ENCODE results near the gene ADCK1. TPM values are rescaled to one million over a fixed set of nuclear protein-coding genes. Genes with fewer than 3 reads are reported as not detected.

Gene ADCK1, protein sequence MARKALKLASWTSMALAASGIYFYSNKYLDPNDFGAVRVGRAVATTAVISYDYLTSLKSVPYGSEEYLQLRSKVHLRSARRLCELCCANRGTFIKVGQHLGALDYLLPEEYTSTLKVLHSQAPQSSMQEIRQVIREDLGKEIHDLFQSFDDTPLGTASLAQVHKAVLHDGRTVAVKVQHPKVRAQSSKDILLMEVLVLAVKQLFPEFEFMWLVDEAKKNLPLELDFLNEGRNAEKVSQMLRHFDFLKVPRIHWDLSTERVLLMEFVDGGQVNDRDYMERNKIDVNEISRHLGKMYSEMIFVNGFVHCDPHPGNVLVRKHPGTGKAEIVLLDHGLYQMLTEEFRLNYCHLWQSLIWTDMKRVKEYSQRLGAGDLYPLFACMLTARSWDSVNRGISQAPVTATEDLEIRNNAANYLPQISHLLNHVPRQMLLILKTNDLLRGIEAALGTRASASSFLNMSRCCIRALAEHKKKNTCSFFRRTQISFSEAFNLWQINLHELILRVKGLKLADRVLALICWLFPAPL
- 5.9 and 6.2 TPM in 2 replicates for total RNA-seq

DNA sequence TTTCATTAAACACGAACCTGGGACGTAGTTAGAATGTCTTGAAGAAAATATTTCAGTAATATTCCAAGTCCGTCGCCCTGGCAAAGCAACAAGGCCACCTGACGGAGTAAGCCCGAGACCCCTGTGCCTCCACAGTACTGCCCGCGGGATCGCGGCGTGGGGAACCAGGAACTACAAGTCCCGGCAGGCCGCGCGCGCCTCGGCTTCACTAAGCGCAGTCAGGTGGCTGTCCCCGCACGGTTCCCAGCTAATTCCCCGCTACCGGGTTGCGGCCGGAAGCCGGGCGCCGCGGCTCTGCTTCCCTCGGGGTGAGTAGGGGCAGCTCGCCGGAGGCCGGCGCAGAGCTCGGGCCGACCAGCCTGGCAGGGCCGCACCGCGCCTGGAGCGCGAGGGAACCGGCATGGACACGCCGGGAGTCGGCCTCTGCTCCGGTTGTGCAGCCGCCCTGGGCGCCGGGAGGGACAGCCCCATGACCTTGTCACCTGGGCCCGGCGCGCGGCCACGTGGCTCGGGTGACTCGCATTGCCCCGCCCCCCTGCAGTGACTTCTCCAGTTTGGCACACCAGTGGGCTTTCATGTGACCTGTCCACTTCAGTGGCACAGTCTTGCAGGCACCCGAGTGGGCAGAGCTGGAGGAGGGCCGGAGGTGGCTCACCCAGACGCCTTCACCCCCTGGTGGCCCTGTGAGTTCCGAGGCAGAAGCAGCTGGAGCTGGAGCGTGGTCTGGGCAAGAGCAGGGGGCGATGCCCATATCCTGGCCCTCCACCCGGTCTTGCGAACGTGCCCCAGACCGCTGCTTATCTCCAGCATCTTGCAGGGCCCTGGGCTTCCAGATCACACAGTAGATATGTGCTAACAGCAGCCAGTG is at the start of gene ADCK1:
Gene ADCK1, plus strand, starts transcription at position 247 of the 868 bp plus-strand sequence. CDS start 18,870 bp downstream, outside the sequence.

DNA sequence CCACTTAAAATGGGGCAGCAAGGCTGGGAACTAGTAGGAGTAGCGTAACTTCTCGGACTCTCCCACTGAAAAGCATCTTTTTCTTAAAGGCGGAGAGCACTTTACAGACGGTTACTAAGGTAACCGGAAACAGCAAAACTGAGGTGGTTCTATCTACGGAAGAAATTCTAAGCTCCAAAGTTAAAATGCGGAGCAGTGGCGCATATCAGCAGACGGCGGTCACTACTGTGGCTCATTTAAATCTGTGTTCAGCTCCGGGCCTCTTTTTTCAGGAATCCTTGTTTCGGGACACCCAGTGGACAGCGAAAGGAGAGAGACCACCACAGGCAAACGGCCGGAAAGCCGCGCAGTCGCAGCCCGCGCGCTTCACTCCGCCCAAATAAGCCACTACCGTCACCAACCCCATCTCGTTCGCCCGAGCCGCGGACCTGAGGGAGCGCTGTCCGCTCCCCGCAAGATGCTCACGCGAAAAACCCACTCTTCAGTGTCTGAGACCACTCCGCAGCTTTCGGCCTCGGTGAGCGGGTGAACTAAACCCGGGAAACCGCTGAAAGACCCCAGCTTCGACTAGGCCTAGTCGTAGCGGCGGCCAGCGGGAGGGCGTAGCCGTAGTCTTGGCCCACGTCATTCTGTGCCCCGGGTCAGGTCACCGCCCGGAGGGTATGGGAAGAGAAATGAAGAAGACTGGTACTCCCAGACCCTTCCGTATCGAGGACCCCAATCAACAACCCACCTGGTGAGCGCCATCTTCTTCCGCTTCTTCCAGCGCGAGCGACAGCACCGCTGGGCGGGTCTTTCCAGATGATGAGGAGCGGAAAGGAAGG is 39.3 kb upstream of the ADCK1 start, which contains the start of gene SNW1:
Gene SNW1, minus strand, starts transcription at position 776 of the 824 bp plus-strand sequence. Its CDS starts 29 bp downstream, at position 747.

Other genes with a start within 250 kb of the ADCK1 start
- gene SPTLC2, start 183.5 kb upstream of the ADCK1 start, total RNA-seq = 59.3 and 60.2 TPM in 2 replicates
- gene ALKBH1, start 92.1 kb upstream of the ADCK1 start, total RNA-seq = 8.4 and 12.5 TPM in 2 replicates
- gene SLIRP, start 92.0 kb upstream of the ADCK1 start, total RNA-seq = 147 and 234 TPM in 2 replicates
- gene SNW1, start 39.0 kb upstream of the ADCK1 start, total RNA-seq = 54.9 and 61.2 TPM in 2 replicates

All from uterine smooth muscle cell (primary cell).